ENCODE measurements around the gene UTS2. TPM values are rescaled to one million over a fixed set of nuclear protein-coding genes. Genes with fewer than 3 reads are reported as not detected.

UTS2 gene
- total and polyA plus RNA-seq, 2 of the 8 experiments (the other 6 are each of a cell fraction or from before 2014, with no cell fraction given): not detected

GRCh38 chr1:7810395-7810794 lies 42.5 kb downstream of the UTS2 start:
- H2BK5ac ChIP-seq (ENCODE audit: low read depth, low read length): no peak overlapping the region
- no peak overlapping the region for H2AK5ac ChIP-seq (ENCODE audit: low read depth, low read length)
- H3K9ac ChIP-seq (replicated peaks in 1 of 4; ENCODE audit: extremely low read depth in 1 of 4, low read depth in 3 of 4, low read length in 3 of 4): no peak overlapping the region
- no peak overlapping the region for H4K8ac ChIP-seq (ENCODE audit: extremely low read depth, insufficient read depth, low read length)
- H3K27me3 ChIP-seq (replicated peaks in 1 of 4; ENCODE audit: control insufficient read depth in 3 of 4, extremely low read depth in 1 of 4, insufficient read depth in 3 of 4, low read length in 3 of 4): no peaks in the 10 kb centered on the region
- no peak overlapping the region for H3K23ac ChIP-seq (ENCODE audit: insufficient read length)
- no peak overlapping the region for H3K18ac ChIP-seq (ENCODE audit: extremely low read depth, low read length)
- H2BK120ac ChIP-seq (replicated peaks; ENCODE audit: low read depth, low read length): no peak overlapping the region
- H3K4me1 ChIP-seq (replicated peaks in 1 of 4; ENCODE audit: control insufficient read depth in 3 of 4, insufficient read depth in 4 of 4, low read length in 3 of 4): no peaks in the 10 kb centered on the region
- no peak overlapping the region for H3K4ac ChIP-seq (replicated peaks; ENCODE audit: insufficient read length, low read depth, low read length)
- CTCF ChIA-PET (ENCODE audit: partially characterized antibody): interaction anchor here (0.5 to 1.7 kb wide), 5 partner anchors 8 to 141 kb away, joined by 3 to 6 read pairs (median 3); no protein-coding TSS in a partner anchor
- H4K5ac ChIP-seq (ENCODE audit: insufficient read length, low read depth, low read length): no peak overlapping the region
- no peak overlapping the region for H4K91ac ChIP-seq (replicated peaks; ENCODE audit: insufficient read length, low read length)
- 97% methylated on average over 7 of the region's 7 CpGs; no CpG with 5 or more reads in 1 of the 2 experiments for WGBS, 2 experiments (ENCODE audit: extremely low coverage in 1 of 2, insufficient coverage in 1 of 2, insufficient read length in 1 of 2, insufficient replicate concordance in 2 of 2, low coverage in 1 of 2, low lambda C conversion rate in 2 of 2, missing lambda C conversion rate in 1 of 2)
- peaks cover 11 to 13% of the 10 kb centered on the region in 2 experiments; a peak in 3 of 4 replicates for H3K9me3 ChIP-seq (ENCODE audit: insufficient read depth in 2 of 2, low read depth in 1 of 2, low read length in 1 of 2)
- no peak overlapping the region for H3K27ac ChIP-seq (ENCODE audit: low read depth, low read length)
- no peaks in the 10 kb centered on the region for H3K79me2 ChIP-seq (ENCODE audit: control insufficient read depth in 1 of 2, insufficient read depth in 2 of 2, low read length in 2 of 2)
- no peaks in the 10 kb centered on the region for H3K79me1 ChIP-seq (ENCODE audit: low read depth, low read length)
- DNase-seq (ENCODE audit: low read depth in 1 of 2, low spot score in 2 of 2) (no peak), FAIRE-seq (no peak)
- H3K36me3 ChIP-seq (ENCODE audit: control insufficient read depth in 2 of 4, insufficient read depth in 4 of 4, low read length in 3 of 4): peaks cover 3 to 41% (median 11%) of the 10 kb centered on the region in 4 experiments; a peak in 7 of 8 replicates
- no peak overlapping the region for H3K4me2 ChIP-seq (ENCODE audit: insufficient read depth in 1 of 2, low read depth in 2 of 2, low read length in 2 of 2)
- no peak overlapping the region for H3K4me3 ChIP-seq (ENCODE audit: extremely low read depth in 1 of 4, insufficient read depth in 2 of 4, low read depth in 3 of 4, low read length in 4 of 4)
- H3K23me2 ChIP-seq (ENCODE audit: low read depth, low read length): no peaks in the 10 kb centered on the region
- no peak overlapping the region for H2AFZ ChIP-seq (ENCODE audit: low read length)
- no peak overlapping the region for H3K14ac ChIP-seq (ENCODE audit: insufficient read length)
- H2BK20ac ChIP-seq (ENCODE audit: low read length): no peak overlapping the region
- peaks cover 0 to 2% of the 10 kb centered on the region in 2 experiments for H4K20me1 ChIP-seq (replicated peaks in 1 of 2; ENCODE audit: control insufficient read depth in 1 of 2, insufficient read depth in 2 of 2, low read length in 2 of 2)
- no peak overlapping the region for H2BK12ac ChIP-seq (ENCODE audit: low read depth, low read length)
- H2BK15ac ChIP-seq (ENCODE audit: low read length): no peak overlapping the region
- H3K56ac ChIP-seq (replicated peaks; ENCODE audit: insufficient read length, low read depth, low read length): no peak overlapping the region
- POLR2A ChIA-PET (ENCODE audit: partially characterized antibody): no interaction called here
- TF ChIP-seq POLR2AphosphoS5 (IDR thresholded peaks at IDR 0.05; ENCODE audit: low read depth, low read length) (no peak), JUN (IDR thresholded peaks at IDR 0.05; ENCODE audit: low read depth, low read length) (no peak), SRF (IDR thresholded peaks at IDR 0.05; ENCODE audit: low read depth, low read length) (no peak), CHD2 (IDR thresholded peaks at IDR 0.05; ENCODE audit: low read length) (no peak), NRF1 (IDR thresholded peaks at IDR 0.05; ENCODE audit: low read depth, low read length) (no peak), TAF7 (optimal IDR thresholded peaks at IDR 0.05; ENCODE audit: borderline replicate concordance, low read depth, low read length) (no peak), MAFK (IDR thresholded peaks at IDR 0.05; ENCODE audit: low read depth, low read length) (no peak), CTCF (IDR thresholded peaks at IDR 0.05; ENCODE audit: control extremely low read depth in 1 of 3, insufficient read depth in 1 of 3, low read depth in 1 of 3, low read length in 3 of 3) (no peak), PHF8 (conservative IDR thresholded peaks at IDR 0.05; ENCODE audit: low read depth, low read length) (no peak), KDM4A (IDR thresholded peaks at IDR 0.05; ENCODE audit: low read depth, low read length, severe bottlenecking) (no peak), TAF1 (IDR thresholded peaks at IDR 0.05; ENCODE audit: low read depth, low read length) (no peak), TCF12 (IDR thresholded peaks at IDR 0.05; ENCODE audit: low read depth, low read length) (no peak), JUND (IDR thresholded peaks at IDR 0.05; ENCODE audit: low read length) (no peak)
